Skeletal muscle tissue (tissue), 4 donors: ENCODE results near the gene NOP56. TPM values are rescaled to one million over a fixed set of nuclear protein-coding genes. Genes with fewer than 3 reads are reported as not detected.
A peak's percentile ranks its signal among the peaks of the same experiment; 100 is the strongest.
"Not testable (repeated sequence)": the region's sequence is repeated elsewhere in the genome, so short reads cannot be mapped to it uniquely, and the experiment has no call there.

Experiments used
- H3K27ac ChIP-seq: one replicate; pipeline ENCODE4 v1.7.0; 2013; ENCODE audit warnings: mild to moderate bottlenecking, low read depth, low read length, inconsistent platforms
- H3K27me3 ChIP-seq, 3 donors: one replicate each; pipeline ENCODE4 v1.7.0; 2013; ENCODE audit warnings: low read length in 3 of 3; ENCODE audit not compliant: control insufficient read depth in 3 of 3, insufficient read depth in 3 of 3
- H3K36me3 ChIP-seq, 3 donors: one replicate each; pipeline ENCODE4 v1.7.0; 2013; ENCODE audit warnings: low read length in 3 of 3; ENCODE audit not compliant: control insufficient read depth in 3 of 3, insufficient read depth in 3 of 3
- H3K4me1 ChIP-seq, 3 donors: one replicate each; pipeline ENCODE4 v1.7.0; 2013; ENCODE audit warnings: low read length in 3 of 3, mild to moderate bottlenecking in 3 of 3; ENCODE audit not compliant: control insufficient read depth in 3 of 3, insufficient read depth in 3 of 3
- H3K4me3 ChIP-seq, 3 donors: one replicate each; pipeline ENCODE4 v1.7.0; 2013; ENCODE audit warnings: low read length in 3 of 3
- H3K9ac ChIP-seq, 3 donors: one replicate each; pipeline ENCODE4 v1.7.0; 2013; ENCODE audit warnings: low read length in 3 of 3, mild to moderate bottlenecking in 3 of 3, moderate library complexity in 2 of 3, low read depth in 1 of 3
- H3K9me3 ChIP-seq, 3 donors: one replicate each; pipeline ENCODE4 v1.7.0; 2013; ENCODE audit warnings: low read length in 3 of 3; ENCODE audit not compliant: control insufficient read depth in 3 of 3
- total RNA-seq: library from RNA; depleted of rRNA; stranded (reverse); fragments of >200 nt; gene quantifications from one replicate; pipeline ENCODE4 v1.2.3, GENCODE V29; 2014
- donor health status: Osteomylitis.

NOP56 gene
- total RNA-seq, 1 donor from 2014 or later, result 103 TPM

DNA sequence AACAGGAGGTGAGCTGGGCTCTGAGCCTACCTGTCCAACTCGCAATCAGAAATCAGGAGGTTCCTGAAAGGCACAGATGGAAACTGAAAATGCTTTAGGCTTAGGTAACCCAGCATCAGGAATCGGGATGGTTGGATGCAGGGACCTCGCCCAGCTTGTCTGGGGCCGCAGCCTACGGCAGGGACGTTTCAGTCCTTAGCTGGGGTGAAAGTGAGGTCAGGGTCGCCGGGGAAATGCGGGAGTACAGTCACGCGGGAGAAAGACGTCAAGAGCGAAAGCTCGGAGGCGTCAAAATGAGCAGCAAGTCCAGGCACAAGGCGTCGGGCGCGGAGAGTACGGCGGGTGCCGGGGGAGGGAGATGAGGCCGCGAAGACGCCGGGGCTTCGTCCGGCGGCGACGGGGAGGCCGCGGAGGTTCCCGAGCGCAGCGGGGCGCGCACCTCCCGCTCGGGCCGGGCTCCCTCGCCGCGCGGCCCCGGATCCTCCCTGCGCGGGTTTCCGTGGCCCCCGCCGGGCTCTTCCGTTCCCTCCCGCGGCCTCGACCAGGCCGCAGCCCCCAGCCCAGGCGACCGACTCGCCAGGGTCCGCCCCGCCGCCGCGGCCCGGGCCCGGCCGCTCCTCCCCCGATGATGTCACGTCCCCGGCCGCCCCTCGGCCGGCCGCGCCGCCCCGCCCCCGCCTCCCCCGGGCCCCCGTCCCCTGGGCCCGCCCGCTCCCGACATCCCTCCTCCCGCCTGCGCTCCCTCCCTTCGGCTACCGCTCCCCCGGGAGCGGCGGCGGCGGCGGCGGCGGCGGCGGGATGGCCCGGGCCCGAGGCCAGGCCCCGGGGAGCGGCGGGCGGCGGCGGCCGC lies 39.8 kb downstream of the NOP56 start, which contains the start of gene EBF4:
EBF4 (plus strand) TSS at position 745 of the 850 bp plus-strand sequence. CDS start 866 bp downstream, outside the sequence.
- no peak within 1 kb of the TSS for H3K27ac ChIP-seq
- H3K9ac ChIP-seq, result peak within 1 kb of the TSS in 2 of 3 donors; percentile 53 to 71
- H3K36me3 ChIP-seq, result no peaks in the 10 kb centered on the region
- H3K27me3 ChIP-seq, result peaks cover 49 to 75% (median 75%) of the 10 kb centered on the region in 3 donors
- H3K9me3 ChIP-seq, result no peaks in the 10 kb centered on the region
- H3K4me3 ChIP-seq, result peak within 1 kb of the TSS; percentile 33 to 67 (median 48)
- H3K4me1 ChIP-seq, result peaks cover 0 to 5% (median 3%) of the 10 kb centered on the region in 3 donors

DNA sequence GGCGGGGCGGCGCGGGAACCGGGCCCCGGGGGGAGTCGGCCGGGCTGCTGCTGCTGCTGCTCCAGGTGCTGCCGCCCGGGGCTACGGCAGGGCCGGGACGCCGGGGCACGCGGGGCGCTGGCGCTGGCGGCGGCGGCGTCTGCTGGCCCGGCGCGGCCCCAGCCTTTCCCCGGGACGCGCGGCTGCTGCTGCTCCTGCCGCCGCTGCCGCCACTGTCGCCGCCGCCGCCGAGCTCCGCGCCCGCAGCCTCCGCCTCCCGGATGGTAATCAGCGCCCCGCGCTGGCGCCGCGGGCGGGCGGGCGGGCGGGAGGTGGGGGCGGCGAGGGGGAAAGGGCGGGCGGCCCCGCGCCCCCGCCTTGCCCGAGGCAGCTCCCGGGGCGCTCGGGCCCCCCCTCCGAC lies 40.5 kb downstream of the NOP56 start:
- Histone ChIP-seq H3K9ac (no peak overlapping the region), H3K36me3 (no peaks in the 10 kb centered on the region), H3K27me3 (peaks cover 43 to 73% (median 70%) of the 10 kb centered on the region in 3 donors), H3K4me3 (no peak overlapping the region), H3K4me1 (peaks cover 0 to 5% (median 3%) of the 10 kb centered on the region in 3 donors), H3K27ac (no peak overlapping the region), H3K9me3 (no peaks in the 10 kb centered on the region)

DNA sequence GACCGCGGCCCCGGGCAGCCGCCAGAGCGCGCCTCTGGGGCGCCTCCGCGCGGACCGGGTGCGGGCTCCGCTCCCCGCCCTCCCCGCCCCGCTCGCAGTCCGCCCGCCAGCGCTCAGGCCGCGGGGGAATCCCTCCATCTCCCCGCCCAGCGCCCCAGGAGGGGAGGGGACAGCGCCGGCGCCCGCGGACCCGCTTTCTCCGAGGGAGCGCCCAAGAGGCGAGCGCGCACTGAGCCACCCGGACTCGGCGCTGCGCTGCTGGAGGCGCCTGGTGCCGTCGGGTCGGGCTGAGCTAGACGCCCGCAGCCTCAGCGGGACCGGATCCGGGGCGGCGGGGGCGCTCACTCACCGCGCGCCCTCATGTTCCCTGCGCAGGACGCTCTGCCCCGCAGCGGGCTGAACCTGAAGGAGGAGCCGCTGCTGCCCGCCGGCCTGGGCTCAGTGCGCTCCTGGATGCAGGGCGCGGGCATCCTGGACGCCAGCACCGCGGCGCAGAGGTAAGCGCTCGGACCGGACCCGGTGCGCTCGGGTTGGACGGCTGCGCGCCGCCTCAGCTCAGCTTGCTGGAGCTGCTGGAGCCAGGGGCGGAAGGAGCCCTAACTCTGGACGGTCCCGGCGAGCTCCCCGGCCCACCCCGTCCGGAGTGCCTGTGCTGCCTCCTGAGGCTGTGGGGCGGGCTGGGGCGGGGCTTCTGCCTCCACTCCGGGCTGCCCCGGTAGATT lies 41.0 kb downstream of the NOP56 start:
- peaks cover 45 to 68% (median 68%) of the 10 kb centered on the region in 3 donors for H3K27me3 ChIP-seq
- no peak overlapping the region for H3K27ac ChIP-seq
- peaks cover 0 to 5% (median 3%) of the 10 kb centered on the region in 3 donors for H3K4me1 ChIP-seq
- H3K36me3 ChIP-seq, result no peaks in the 10 kb centered on the region
- no peak overlapping the region for H3K9ac ChIP-seq
- no peak overlapping the region for H3K4me3 ChIP-seq
- H3K9me3 ChIP-seq, result no peaks in the 10 kb centered on the region

DNA sequence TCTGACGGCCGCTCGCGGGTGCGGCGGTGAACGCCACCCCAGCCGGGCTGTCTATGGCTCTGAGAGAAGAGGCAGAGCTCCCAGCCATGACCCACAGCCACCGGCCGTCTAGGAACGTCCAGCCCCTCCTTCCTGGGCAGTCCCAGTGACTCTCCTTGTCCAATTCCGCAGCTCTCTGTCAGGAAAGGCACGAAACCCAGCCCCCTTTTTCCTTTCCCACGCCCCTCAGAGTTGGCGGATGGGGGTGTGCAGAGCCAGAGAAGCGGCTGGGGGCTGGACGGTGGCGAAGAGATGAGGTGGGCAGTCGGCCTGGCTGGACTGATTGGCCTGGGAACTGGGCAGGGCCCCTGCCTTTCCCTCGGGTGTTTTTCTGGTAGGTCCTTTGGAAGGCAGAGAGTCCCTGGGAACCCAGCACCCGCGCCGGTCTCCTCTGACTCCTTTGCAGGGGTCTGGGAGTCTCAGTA lies 41.6 kb downstream of the NOP56 start:
- Histone ChIP-seq H3K36me3 (no peaks in the 10 kb centered on the region), H3K27me3 (peaks cover 49 to 66% (median 64%) of the 10 kb centered on the region in 3 donors), H3K4me1 (peaks cover 0 to 5% (median 3%) of the 10 kb centered on the region in 3 donors), H3K9ac (no peak overlapping the region), H3K27ac (no peak overlapping the region), H3K4me3 (no peak overlapping the region), H3K9me3 (no peaks in the 10 kb centered on the region)

DNA sequence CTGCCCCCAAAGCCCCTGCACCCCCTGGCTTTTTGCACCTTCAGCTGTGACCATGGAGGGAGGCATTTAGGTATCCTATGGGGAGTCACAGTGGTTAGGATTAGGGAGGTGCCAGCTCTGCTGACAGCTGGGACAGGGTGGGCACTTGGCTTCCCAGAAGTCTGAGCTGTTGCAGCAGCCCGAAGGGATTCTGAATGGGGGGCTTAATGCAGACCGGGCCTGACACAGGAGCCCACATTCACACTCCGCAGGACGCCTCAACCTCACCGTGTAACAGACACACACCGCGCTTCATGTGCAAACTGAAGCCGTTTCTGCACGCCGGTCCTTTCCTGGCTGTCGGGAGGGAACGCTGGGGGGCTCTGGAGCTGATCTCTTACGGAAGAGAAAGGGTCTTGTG lies 42.1 kb downstream of the NOP56 start:
- H3K36me3 ChIP-seq, result no peaks in the 10 kb centered on the region
- peaks cover 45 to 64% (median 62%) of the 10 kb centered on the region in 3 donors for H3K27me3 ChIP-seq
- peaks cover 0 to 5% (median 3%) of the 10 kb centered on the region in 3 donors for H3K4me1 ChIP-seq
- no peak overlapping the region for H3K27ac ChIP-seq
- H3K9ac ChIP-seq, result no peak overlapping the region
- H3K4me3 ChIP-seq, result no peak overlapping the region
- H3K9me3 ChIP-seq, result no peaks in the 10 kb centered on the region

DNA sequence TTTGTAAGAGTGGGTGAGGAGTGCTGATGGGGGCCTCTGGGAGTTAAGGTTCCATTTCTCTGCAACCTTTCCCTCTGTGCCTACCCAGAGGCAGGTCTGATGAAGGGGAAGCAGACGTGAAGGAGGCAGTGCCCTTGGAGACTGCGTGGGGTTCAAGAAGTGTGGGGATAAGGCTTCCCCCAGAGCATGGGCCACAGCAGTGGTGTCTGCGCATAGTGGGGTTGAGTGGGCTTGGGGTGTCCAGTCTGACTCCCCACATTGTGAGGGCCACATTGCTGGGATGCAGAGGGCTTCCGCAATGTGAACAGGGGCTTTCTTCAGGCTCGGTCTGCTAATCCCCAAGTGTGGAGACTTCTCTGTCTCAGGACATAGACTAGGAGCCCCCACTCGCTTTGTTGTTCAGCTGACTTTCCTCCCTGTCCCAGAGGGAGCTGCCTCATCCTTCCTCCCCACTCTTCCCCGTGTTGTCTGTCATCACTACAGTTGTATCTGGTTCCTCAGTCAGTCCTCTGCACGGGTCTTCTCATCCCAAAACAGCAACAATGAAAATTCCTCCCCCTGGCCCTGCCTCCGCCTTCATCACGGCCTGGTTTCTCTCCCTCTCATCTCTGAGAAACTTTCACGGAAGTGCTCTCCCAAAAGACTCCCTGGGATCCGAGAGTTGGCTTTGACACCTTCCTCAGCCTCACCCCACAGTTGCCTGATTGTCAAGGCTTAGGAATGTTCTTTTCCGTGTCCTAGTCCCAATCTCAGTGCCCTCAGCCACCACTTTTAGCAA lies 43.0 kb downstream of the NOP56 start:
- H3K27ac ChIP-seq, result no peak overlapping the region
- H3K4me3 ChIP-seq, result no peak overlapping the region
- H3K9ac ChIP-seq, result no peak overlapping the region
- peaks cover 0 to 5% (median 3%) of the 10 kb centered on the region in 3 donors for H3K4me1 ChIP-seq
- peaks cover 44 to 60% (median 53%) of the 10 kb centered on the region in 3 donors for H3K27me3 ChIP-seq
- H3K36me3 ChIP-seq, result no peaks in the 10 kb centered on the region
- H3K9me3 ChIP-seq, result no peaks in the 10 kb centered on the region

DNA sequence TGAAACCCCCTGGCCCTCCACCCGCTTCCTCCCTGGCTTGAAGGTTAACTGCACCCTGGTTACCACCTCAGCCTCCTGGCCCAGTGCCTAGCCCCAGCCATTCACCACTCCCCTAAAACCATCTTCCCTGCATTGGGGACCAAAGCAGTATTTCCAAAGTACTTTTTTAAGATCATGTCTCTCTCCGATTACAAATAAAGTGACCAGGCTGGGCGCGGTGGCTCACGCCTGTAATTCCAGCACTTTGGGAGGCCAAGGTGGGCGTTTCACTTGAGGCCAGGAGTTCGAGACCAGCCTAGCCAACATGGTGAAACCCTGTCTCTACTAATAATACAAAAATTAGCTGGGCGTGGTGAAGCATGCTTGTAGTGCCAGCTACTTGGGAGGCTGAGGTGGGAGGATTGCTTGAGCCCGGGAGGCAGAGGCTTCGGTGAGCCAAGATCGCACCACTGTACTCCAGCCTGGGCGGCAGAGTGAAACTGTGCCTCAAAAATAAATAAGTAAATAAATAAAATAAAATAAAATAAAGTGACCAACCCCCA lies 43.6 kb downstream of the NOP56 start:
- H3K27ac ChIP-seq, H3K36me3 ChIP-seq, H3K4me1 ChIP-seq, H3K9me3 ChIP-seq, H3K4me3 ChIP-seq, H3K9ac ChIP-seq: not testable (repeated sequence)
- peaks cover 42 to 59% (median 51%) of the 10 kb centered on the region in 3 donors for H3K27me3 ChIP-seq

DNA sequence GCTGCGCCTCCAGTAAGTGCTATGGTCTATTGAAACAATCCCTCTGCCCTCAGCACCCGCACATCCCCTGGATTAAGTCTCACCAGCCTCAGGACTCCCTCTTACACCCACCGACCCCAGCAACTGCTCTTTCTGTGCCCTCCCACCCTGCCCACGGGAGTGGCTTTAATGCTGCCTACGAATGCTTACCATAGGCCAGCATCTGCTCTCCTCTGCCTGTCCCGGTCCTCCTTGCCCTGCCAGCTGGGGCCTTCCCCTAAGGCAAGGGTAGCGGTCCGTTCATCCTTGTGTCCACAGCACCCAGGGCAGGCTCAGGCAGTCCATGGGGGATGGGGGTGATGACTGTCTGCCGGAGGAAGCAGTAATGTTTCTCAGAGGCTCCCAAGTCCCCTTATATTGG lies 44.2 kb downstream of the NOP56 start:
- H3K27ac ChIP-seq, result no peak overlapping the region
- no peak overlapping the region for H3K4me3 ChIP-seq
- H3K9ac ChIP-seq, result no peak overlapping the region
- no peaks in the 10 kb centered on the region for H3K36me3 ChIP-seq
- peaks cover 47 to 59% (median 48%) of the 10 kb centered on the region in 3 donors for H3K27me3 ChIP-seq
- peaks cover 0 to 5% (median 3%) of the 10 kb centered on the region in 3 donors for H3K4me1 ChIP-seq
- H3K9me3 ChIP-seq, result no peaks in the 10 kb centered on the region

DNA sequence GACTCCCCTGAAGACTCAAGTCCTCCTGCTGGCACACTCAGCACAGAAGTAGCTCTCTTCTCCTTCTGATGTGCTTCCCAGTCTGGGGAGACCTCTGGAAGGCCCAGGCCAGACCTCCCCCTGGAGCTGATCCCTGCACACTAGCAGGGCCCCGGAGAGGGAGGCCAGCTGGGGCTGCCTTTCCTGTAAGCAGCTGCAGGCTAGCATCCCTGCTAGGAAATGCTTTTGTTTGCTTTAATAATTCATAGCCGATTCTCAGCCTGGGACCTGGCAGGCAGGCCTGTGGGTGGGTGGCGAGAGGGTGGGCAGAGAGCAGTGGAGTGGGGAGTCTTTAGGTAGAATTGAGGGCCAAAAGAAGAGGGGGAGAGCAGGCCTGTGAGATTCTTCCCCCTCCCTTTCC lies 45.3 kb downstream of the NOP56 start:
- Histone ChIP-seq H3K27me3 (peaks cover 44 to 57% (median 47%) of the 10 kb centered on the region in 3 donors), H3K4me1 (no peaks in the 10 kb centered on the region)

More for the DNA sequence above, 45.3 kb downstream of the NOP56 start:
- no peak overlapping the region for H3K4me3 ChIP-seq
- H3K36me3 ChIP-seq, result no peaks in the 10 kb centered on the region
- H3K9me3 ChIP-seq, result no peaks in the 10 kb centered on the region
- no peak overlapping the region for H3K27ac ChIP-seq
- no peak overlapping the region for H3K9ac ChIP-seq
